Measurements from ENCODE around the gene IMPACT.

The IMPACT gene

DNA sequence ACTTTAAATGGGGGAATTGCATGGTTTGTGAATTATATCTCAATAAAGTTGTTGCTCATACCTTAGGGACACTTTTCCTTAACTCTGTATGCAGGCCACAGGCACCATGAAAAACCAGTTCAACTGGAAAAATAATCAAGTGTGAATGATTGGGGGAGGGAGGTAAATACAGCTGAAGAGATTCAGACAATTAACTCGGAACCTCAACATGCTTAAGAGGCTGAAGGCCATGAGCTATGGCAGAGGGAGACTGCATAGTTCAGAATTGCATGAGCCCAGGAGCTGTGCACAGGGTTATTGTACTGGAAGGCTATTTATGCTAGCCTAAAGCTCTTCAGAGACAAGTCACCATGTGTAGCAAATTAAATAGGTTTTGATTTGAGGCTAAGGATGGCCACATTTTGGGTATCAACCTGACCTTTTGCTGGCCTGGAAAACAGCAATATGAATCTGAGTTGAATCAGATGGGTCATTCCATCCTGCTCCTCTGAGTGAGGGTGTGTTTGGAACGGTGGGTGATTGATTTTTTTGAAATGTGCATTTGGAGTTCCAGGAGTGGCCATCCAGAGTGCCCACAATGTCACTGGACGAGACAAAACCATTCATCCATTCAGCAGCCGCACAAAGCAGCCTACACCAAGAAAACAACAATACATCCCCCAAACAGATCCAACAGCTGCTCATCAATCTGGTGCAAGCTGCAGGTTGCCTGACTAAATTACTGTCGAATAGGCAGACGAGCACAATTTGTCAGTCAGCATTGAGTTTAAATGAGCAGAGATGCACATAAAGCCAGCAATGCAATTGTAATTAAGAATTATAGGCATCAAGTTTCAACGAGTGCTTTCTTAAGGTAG, 76.4 kb downstream of the IMPACT start:
- TF ChIP-seq, protein P1, sequence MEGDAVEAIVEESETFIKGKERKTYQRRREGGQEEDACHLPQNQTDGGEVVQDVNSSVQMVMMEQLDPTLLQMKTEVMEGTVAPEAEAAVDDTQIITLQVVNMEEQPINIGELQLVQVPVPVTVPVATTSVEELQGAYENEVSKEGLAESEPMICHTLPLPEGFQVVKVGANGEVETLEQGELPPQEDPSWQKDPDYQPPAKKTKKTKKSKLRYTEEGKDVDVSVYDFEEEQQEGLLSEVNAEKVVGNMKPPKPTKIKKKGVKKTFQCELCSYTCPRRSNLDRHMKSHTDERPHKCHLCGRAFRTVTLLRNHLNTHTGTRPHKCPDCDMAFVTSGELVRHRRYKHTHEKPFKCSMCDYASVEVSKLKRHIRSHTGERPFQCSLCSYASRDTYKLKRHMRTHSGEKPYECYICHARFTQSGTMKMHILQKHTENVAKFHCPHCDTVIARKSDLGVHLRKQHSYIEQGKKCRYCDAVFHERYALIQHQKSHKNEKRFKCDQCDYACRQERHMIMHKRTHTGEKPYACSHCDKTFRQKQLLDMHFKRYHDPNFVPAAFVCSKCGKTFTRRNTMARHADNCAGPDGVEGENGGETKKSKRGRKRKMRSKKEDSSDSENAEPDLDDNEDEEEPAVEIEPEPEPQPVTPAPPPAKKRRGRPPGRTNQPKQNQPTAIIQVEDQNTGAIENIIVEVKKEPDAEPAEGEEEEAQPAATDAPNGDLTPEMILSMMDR (IDR thresholded peaks at IDR 0.05; ENCODE audit: insufficient read depth, low read length, poor library complexity, severe bottlenecking): no peak
- peaks cover 2% of the 10 kb centered on the region for H3K27me3 ChIP-seq (replicated peaks; ENCODE audit: control insufficient read depth, insufficient read depth, low read length)
- no peak overlapping the region for H3K4me3 ChIP-seq (replicated peaks; ENCODE audit: low read depth, low read length)
- H3K36me3 ChIP-seq (ENCODE audit: control insufficient read depth, insufficient read depth, low read length): no peaks in the 10 kb centered on the region
- DNase-seq (ENCODE audit: extremely low read depth, insufficient read length): no peak
